ENCODE data around the gene BANP.
"Not testable (repeated sequence)": the region's sequence is repeated elsewhere in the genome, so short reads cannot be mapped to it uniquely, and the experiment has no call there.

- not testable (repeated sequence) for TF ChIP-seq TAF1, POLR2A, POLR2AphosphoS5 (IDR thresholded peaks at IDR 0.05; ENCODE audit: low read depth, low read length)
Observed at GRCh38 chr16:87984180-87984579, 32.9 kb downstream of the BANP start.
